T-helper 1 cell treated with Interleukin-12 subunit alpha and Interleukin-12 subunit beta and Interleukin-4 antibody, amounts not matched to agents 30 μg/mL and 1 μg/mL, for 36 hours (primary cell): Measurements from ENCODE around the gene KIF20B.
"Not testable (repeated sequence)": the region's sequence is repeated elsewhere in the genome, so short reads cannot be mapped to it uniquely, and the experiment has no call there.

Experiments
- H3K27ac Mint-ChIP-seq: one replicate; pipeline ENCODE4 v1.8.0; 2021; ENCODE audit warnings: mild to moderate bottlenecking, mixed read lengths
- H3K27me3 Mint-ChIP-seq: one replicate; pipeline ENCODE4 v1.8.0; 2021; ENCODE audit warnings: low read depth, mixed read lengths
- H3K36me3 Mint-ChIP-seq: one replicate; pipeline ENCODE4 v1.8.0; 2021; ENCODE audit warnings: low read depth, mixed read lengths
- H3K4me1 Mint-ChIP-seq: one replicate; pipeline ENCODE4 v1.8.0; 2021; ENCODE audit warnings: low read depth, mixed read lengths
- H3K4me3 Mint-ChIP-seq: one replicate; pipeline ENCODE4 v1.8.0; 2021; ENCODE audit warnings: mild to moderate bottlenecking, moderate library complexity, mixed read lengths
- H3K9me3 Mint-ChIP-seq: one replicate; pipeline ENCODE4 v1.8.0; 2021; ENCODE audit warnings: mixed read lengths

The KIF20B gene

GRCh38 chr10:89814278-89814677 lies 112.9 kb downstream of the KIF20B start:
- H3K4me3 Mint-ChIP-seq: no peak overlapping the region
- H3K27ac Mint-ChIP-seq: no peak overlapping the region
- no peaks in the 10 kb centered on the region for H3K36me3 Mint-ChIP-seq
- no peaks in the 10 kb centered on the region for H3K9me3 Mint-ChIP-seq
- peaks cover 26% of the 10 kb centered on the region for H3K27me3 Mint-ChIP-seq
- no peaks in the 10 kb centered on the region for H3K4me1 Mint-ChIP-seq

- Mint-ChIP-seq H3K4me1 (no peaks in the 10 kb centered on the region), H3K27ac (no peak overlapping the region), H3K27me3 (peaks cover 17% of the 10 kb centered on the region), H3K36me3 (no peaks in the 10 kb centered on the region), H3K9me3 (no peaks in the 10 kb centered on the region), H3K4me3 (no peak overlapping the region)
Measured at GRCh38 chr10:89815049-89815853, 113.9 kb downstream of the KIF20B start.

GRCh38 chr10:89819008-89819407 lies 117.6 kb downstream of the KIF20B start:
- H3K27ac Mint-ChIP-seq, H3K36me3 Mint-ChIP-seq, H3K27me3 Mint-ChIP-seq, H3K4me1 Mint-ChIP-seq, H3K9me3 Mint-ChIP-seq, H3K4me3 Mint-ChIP-seq: not testable (repeated sequence)
